Skin epidermis (tissue), 12 donors: Measurements from ENCODE around the gene SAFB.
"Not testable (repeated sequence)": the region's sequence is repeated elsewhere in the genome, so short reads cannot be mapped to it uniquely, and the experiment has no call there.

Source experiments
- H3K27ac ChIP-seq, 21 experiments: fragments of 200-600 bp; sonication (generic) in 11 of 21; one replicate each; pipeline ENCODE4 v1.5.0; 2020; ENCODE audit warnings: mild to moderate bottlenecking in 3 of 21, inconsistent platforms in 2 of 21, moderate library complexity in 2 of 21
- H3K4me3 ChIP-seq, 7 experiments: fragments of 200-600 bp; sonication (generic) in 2 of 7; one replicate each; pipeline ENCODE4 v1.5.0; 2020; ENCODE audit warnings: inconsistent platforms in 2 of 7, mild to moderate bottlenecking in 2 of 7, moderate library complexity in 1 of 7

The SAFB gene

DNA sequence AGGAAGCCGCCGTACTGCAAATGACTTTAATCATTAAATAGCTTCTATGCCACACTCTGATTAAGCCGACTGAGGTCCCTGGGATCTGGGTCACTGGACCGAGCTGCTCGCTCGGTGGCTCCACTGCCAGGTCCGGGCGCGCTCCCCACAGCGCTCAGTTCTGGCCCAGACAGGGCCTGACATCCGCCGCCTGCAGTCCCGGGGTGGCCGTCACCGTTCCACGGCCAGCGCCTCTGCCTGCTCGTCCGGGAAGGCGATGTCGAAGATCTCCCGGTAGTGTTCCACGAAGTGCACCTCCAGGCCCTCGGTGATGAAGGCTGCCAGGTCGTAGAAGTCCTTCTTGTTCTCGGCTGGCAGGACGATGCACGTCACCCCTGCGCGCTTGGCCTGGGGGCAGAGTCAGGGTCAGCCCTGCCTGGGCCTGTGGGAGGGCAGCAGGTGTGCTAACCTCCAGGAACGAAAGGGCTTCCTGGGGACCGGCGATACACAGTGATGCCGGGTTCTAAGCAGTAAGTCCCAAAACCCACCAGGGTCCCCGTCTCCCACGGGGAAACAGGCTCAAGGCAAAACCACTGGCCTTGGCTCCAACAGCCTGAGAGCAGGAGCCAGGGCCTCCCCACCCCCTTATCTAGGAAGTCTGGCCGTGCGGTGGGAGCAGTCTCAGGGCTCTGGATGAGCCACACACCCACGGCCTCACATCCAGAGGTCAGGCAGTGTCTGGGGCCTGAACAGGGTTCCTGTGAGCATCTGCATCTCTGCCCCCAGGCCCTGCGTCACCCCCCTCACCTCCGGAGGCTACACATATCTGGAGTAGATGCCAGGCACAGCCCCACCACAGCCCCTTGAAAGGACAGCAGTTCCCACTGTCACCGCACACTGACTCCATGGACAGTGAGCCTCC, 69.2 kb downstream of the SAFB start:
- peak overlapping the region in 18 of 21 experiments; percentile 80 to 96 (median 91) for H3K27ac ChIP-seq
- H3K4me3 ChIP-seq, result peak overlapping the region; percentile 64 to 91 (median 79)

DNA sequence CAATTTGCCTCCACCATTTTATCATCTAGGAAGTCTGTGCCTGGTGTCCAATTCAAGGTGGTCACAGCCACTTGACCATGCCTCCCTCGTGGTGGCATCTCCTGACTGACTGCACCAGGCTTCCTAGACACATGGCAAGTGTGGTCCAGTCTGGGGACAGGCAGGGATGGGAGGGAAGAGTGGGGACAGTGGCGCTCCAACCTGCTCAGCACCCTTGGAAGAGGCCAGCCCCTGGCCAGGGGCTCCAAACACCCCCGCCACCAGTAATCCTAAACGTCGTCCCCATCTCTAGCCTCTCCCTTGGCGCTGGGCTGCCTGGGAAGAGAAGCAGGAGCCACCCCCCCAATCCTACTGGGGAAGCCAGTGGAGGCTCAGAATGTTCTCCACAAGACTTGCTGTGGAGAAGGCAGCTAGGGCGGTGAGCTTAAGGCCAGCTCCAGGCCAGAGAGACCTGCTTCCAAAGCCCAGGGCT, 69.9 kb downstream of the SAFB start:
- Histone ChIP-seq H3K27ac (peak overlapping the region in 7 of 21 experiments; percentile 0 to 93 (median 35)), H3K4me3 (no peak overlapping the region)

DNA sequence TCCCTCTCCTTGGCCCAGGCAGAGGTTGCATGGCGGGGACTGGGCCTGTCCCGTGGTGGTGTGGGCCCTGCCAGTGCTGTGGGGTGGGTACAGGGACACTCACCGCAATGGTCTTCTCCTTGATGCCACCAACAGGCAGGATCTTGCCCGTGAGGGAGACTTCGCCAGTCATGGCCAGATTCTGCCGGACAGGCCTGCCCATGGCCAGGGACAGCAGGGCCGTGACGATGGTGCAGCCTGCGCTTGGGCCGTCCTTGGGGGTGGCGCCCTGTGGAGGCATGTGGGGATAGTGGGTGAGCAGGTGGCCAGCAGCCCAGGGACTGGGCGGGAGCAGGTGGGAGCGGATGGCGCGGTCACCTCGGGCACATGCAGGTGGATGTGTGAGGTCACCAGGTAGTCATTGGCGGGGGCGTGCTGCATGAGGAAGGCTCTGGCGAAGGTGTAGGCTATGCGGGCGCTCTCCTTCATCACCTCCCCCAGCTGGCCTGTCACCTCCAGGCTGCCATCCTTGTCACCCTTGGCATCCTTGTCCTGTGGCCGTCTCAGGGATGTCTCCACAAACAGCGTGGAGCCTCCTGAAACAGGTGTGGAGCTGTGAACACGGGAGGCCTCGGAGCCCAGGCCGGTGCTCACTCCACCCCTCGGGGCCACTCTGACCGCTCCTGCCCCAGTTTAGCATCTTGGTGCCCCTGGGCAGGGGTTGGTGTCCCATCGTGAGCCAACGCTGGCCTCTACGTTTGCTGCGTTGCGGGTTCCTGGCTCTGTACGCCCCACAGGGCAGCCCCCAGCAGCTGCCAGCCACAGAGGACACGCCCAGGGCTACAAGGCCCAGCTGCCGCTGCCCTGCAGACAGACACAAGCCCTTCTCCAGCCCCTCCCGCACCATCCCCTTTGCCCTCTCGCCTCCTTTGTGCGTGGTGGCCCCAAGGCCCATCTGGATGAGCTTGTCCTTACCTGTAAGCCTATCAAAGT, 70.6 kb downstream of the SAFB start:
- H3K27ac ChIP-seq, result peak overlapping the region in 5 of 21 experiments; percentile 0 to 36 (median 25)
- no peak overlapping the region for H3K4me3 ChIP-seq

- Histone ChIP-seq H3K27ac (no peak overlapping the region), H3K4me3 (no peak overlapping the region)
Observed at GRCh38 chr19:5694167-5694955, 71.5 kb downstream of the SAFB start.

- H3K27ac ChIP-seq, result no peak overlapping the region
- no peak overlapping the region for H3K4me3 ChIP-seq
Observed at GRCh38 chr19:5694956-5695648, 72.2 kb downstream of the SAFB start.

- Histone ChIP-seq H3K27ac (no peak overlapping the region), H3K4me3 (no peak overlapping the region)
Observed at GRCh38 chr19:5695649-5696195, 72.8 kb downstream of the SAFB start.

DNA sequence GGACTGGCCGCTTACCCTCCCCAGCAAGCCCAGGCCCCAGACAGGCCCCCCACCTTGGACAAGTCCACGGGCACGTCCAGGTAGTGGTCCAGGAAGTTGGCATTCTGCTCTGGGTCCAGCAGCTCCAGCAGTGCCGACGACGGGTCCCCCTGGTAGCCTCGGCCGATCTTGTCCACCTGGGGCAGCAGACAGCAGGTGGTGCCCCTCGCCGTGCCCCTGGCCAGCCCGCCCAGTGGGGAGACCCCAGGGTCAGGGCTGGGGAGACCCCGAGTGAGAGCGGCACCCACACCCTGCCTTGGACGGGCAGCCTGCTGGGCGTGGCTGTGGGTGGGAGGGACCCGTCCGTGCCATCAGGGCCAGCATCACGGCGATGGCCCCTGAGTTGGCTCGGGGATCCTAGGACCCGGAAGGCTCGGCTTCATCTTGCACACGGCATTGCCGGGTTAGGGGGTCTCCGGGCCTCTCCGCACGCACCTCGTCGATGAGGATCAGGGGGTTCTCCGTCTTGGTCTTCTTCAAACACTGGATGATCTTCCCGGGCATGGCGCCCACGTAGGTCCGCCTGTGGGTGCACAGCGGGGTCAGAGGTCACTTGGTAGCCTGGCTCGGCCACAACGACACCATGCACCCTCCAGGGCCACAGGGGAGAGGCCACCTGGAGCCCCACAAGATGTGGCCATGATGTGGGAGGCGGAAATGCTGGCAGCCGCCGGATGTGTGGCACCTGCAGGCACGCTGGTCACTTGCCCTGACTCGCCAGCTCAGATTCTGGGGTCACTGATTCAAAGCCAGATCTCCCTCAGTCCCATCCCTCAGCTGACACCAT, 73.5 kb downstream of the SAFB start:
- H3K27ac ChIP-seq, result no peak overlapping the region
- H3K4me3 ChIP-seq, result no peak overlapping the region

DNA sequence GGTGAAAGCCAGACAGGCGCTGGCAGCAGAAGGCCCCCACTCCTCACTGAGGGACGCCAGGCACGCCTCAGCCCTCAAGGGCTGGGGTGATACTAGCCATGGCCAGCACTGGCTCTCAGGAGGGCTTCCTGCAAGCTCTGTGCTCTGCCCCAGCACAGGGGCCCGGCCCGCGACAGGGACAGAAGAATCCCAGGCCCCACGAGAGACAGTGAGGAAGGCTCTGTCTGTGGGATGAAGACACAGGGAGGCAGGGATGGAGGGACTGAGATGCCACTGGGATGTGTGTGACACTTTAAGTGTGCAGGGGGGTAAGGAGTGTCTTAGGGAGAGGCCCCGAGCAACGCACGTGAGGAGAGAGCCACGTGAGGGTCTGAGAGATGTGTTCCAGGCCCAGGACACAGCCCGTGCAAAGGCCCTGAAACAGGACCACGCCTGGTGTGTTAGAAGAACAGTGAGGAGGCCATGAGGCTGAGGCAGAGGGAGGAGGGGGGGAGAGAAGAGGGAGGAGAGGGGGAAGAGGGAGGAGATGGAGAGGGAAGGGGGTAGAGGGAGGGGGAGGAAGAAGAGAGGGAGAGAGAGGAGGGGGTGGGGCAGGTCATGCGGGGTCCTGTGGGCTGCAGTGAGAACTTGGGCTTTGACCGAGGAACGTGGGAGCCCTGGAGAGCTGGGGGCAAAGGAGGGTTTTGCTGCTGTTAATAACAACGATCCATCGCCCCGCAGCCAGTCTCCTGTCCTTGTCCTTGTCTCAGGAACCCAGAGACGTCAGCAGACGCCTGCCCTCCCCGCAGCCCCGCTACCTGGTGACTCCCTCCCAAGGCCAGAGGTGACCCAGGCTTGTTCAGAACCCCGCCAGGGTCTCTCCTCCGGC, 74.4 kb downstream of the SAFB start:
- Histone ChIP-seq H3K27ac (no peak overlapping the region), H3K4me3 (no peak overlapping the region)

DNA sequence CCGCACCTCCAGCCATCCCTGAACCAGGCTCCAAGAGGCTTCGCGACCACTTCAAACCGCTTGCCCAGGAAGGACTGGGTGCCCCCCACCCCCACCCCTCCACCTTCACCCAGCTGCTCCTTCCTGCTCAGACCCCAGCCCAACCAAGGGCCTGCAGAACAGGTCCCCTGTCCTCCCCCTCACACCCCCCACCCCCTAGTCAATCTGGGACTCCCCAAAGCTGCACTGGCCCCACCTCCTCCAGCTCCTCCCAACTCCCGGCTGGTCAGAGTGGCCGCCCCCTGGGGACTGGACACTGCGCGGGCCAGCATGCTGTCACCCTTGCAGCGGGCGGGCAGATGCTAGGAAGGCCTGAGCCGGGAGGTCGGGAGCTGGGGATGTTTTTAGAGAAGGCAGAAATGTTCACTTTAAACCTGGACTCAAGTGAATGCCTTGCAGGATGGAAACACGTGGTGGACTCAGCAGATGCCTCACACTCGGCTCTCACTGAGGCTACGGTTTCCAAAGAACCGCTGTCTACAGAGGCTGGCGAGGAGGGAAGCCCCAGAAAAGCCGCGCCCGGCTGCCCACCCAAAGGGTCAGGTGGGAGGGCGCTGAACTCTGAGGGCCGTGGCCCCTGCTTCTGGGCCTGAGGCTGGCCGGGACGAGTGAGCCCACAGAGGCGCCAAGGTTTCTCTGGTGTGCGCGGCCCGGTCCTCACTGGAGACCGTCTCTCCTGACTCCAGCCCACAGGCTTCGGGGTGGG, 75.2 kb downstream of the SAFB start:
- Histone ChIP-seq H3K4me3 (no peak overlapping the region), H3K27ac (no peak overlapping the region)

GRCh38 chr19:5698635-5699422, 75.9 kb downstream of the SAFB start:
- no peak overlapping the region for H3K4me3 ChIP-seq
- H3K27ac ChIP-seq, result no peak overlapping the region

- no peak overlapping the region for H3K27ac ChIP-seq
- H3K4me3 ChIP-seq, result no peak overlapping the region
Observed at GRCh38 chr19:5700455-5701092, 77.7 kb downstream of the SAFB start.

DNA sequence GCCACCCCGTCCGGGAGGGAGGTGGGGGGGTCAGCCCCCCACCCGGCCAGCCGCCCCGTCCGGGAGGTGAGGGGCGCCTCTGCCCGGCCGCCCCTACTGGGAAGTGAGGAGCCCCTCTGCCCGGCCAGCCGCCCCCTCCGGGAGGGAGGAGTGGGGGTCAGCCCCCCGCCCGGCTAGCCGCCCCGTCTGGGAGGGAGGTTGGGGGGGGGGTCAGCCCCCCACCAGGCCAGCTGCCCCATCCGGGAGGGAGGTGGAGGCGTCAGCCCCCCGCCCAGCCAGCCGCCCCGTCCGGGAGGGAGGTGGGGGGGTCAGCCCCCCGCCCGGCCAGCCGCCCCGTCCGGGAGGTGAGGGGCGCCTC, 79.1 kb downstream of the SAFB start:
- not testable (repeated sequence) for H3K4me3 ChIP-seq, H3K27ac ChIP-seq

- Histone ChIP-seq H3K4me3 (no peak overlapping the region), H3K27ac (no peak overlapping the region)
Observed at GRCh38 chr19:5703819-5704818, 81.2 kb downstream of the SAFB start.

DNA sequence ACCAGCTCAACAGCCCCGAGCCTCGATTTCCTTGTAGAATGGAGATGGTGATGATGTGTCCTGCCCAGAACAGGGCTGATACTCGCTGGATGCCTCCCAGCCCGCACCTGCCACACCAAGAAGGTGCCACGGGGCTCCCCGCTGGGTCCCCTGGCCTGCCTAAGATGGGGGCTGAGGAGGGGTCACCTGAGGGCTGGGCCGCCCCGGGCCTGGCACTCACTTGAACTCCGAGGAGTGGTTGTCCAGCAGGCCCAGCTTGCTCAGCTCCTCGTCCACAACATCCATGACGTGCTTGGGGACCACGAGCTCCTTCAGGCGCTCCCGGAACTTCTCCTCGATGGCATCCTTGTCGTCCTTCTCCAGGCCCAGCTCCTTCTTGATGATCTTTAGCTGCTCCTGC, 82.7 kb downstream of the SAFB start:
- no peak overlapping the region for H3K4me3 ChIP-seq
- H3K27ac ChIP-seq, result no peak overlapping the region
